ENCODE data around the gene TBC1D1.

GRCh38 chr4:37970702-37971101 lies 79.8 kb downstream of the TBC1D1 start:
- TF ChIP-seq CTCF (optimal IDR thresholded peaks at IDR 0.05 in 1 of 3, IDR thresholded peaks at IDR 0.05 in 1 of 3, conservative IDR thresholded peaks at IDR 0.05 in 1 of 3; ENCODE audit: extremely low read depth in 1 of 3, insufficient read depth in 2 of 3, low read length in 3 of 3) (peak; percentile 77 to 83 (median 78)), EZH2 (IDR thresholded peaks at IDR 0.05; ENCODE audit: low read length) (no peak)

All from keratinocyte (primary cell).